ENCODE measurements around the gene RNLS.

- no peak for TF ChIP-seq POLR2AphosphoS5 (IDR thresholded peaks at IDR 0.05)
- TF ChIP-seq, protein P1, sequence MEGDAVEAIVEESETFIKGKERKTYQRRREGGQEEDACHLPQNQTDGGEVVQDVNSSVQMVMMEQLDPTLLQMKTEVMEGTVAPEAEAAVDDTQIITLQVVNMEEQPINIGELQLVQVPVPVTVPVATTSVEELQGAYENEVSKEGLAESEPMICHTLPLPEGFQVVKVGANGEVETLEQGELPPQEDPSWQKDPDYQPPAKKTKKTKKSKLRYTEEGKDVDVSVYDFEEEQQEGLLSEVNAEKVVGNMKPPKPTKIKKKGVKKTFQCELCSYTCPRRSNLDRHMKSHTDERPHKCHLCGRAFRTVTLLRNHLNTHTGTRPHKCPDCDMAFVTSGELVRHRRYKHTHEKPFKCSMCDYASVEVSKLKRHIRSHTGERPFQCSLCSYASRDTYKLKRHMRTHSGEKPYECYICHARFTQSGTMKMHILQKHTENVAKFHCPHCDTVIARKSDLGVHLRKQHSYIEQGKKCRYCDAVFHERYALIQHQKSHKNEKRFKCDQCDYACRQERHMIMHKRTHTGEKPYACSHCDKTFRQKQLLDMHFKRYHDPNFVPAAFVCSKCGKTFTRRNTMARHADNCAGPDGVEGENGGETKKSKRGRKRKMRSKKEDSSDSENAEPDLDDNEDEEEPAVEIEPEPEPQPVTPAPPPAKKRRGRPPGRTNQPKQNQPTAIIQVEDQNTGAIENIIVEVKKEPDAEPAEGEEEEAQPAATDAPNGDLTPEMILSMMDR (IDR thresholded peaks at IDR 0.05), result no peak
- TF ChIP-seq POLR2A (IDR thresholded peaks at IDR 0.05), result no peak
These were observed 124.9 kb downstream of the RNLS start for GRCh38 chr10:88458209-88458608.

Measured in sigmoid colon (tissue), 4 donors.